Mesenteric fat pad (tissue), 1 donor: ENCODE results near the gene TOX2. TPM values are rescaled to one million over a fixed set of nuclear protein-coding genes. Genes with fewer than 3 reads are reported as not detected.

ENCODE experiments used
- DNase-seq: peaks from one replicate; pipeline ENCODE4 v3.0.0-alpha.2; 2020; ENCODE audit warnings: low spot score
- total RNA-seq: library from RNA; stranded (reverse); fragmentation: NEBNext Ultra II Directional; extraction: Animal tissue kit (Norgen Biotek cat#: 25700); gene quantifications from one replicate; pipeline ENCODE4 v1.2.1, GENCODE V29; 2021
- donor health status: DM: yes; HTN: yes; CAD: no.

Gene TOX2
- total RNA-seq, 1 donor from 2014 or later: 1.2 TPM

- no peak for DNase-seq
These were observed 41.1 kb downstream of the TOX2 start for GRCh38 chr20:43955750-43956191.

- no peak for DNase-seq
These were observed 42.7 kb downstream of the TOX2 start for GRCh38 chr20:43957392-43957791.

- DNase-seq: no peak
These were observed 44.0 kb downstream of the TOX2 start for GRCh38 chr20:43958626-43959025.

GRCh38 chr20:43959079-43959919, 44.6 kb downstream of the TOX2 start:
- DNase-seq: no peak

- DNase-seq: no peak
These were observed 45.2 kb downstream of the TOX2 start for GRCh38 chr20:43959920-43960227.

GRCh38 chr20:43960231-43960630, 45.6 kb downstream of the TOX2 start:
- DNase-seq: no peak

- no peak for DNase-seq
These were observed 46.5 kb downstream of the TOX2 start for GRCh38 chr20:43961116-43961515.

- DNase-seq: peak; percentile 24
These were observed 47.2 kb downstream of the TOX2 start for GRCh38 chr20:43961541-43962471.

- no peak for DNase-seq
These were observed 47.9 kb downstream of the TOX2 start for GRCh38 chr20:43962530-43962929.

GRCh38 chr20:43963233-43963632, 48.6 kb downstream of the TOX2 start:
- DNase-seq: peak; percentile 49

GRCh38 chr20:43963872-43964791, 49.5 kb downstream of the TOX2 start:
- no peak for DNase-seq

- no peak for DNase-seq
These were observed 53.8 kb downstream of the TOX2 start for GRCh38 chr20:43968341-43969000.

- no peak for DNase-seq
These were observed 54.4 kb downstream of the TOX2 start for GRCh38 chr20:43969028-43969447.

GRCh38 chr20:43969501-43970182, 55.0 kb downstream of the TOX2 start:
- no peak for DNase-seq

- DNase-seq: peak; percentile 16
These were observed 56.6 kb downstream of the TOX2 start for GRCh38 chr20:43971267-43971666.

- peak; percentile 35 for DNase-seq
These were observed 57.4 kb downstream of the TOX2 start for GRCh38 chr20:43972051-43972450.

GRCh38 chr20:43972692-43973091, 58.0 kb downstream of the TOX2 start:
- DNase-seq: no peak

- no peak for DNase-seq
These were observed 58.6 kb downstream of the TOX2 start for GRCh38 chr20:43973231-43973630.

GRCh38 chr20:43973671-43974450, 59.2 kb downstream of the TOX2 start:
- DNase-seq: no peak
